ENCODE results near the gene CXCL17.

Gene CXCL17

GRCh38 chr19:42397263-42398166 is 45.2 kb downstream of the CXCL17 start:
- DNase-seq (ENCODE audit: low read depth): no peak

GRCh38 chr19:42396381-42397262 is 46.1 kb downstream of the CXCL17 start:
- peak; percentile 96 for DNase-seq (ENCODE audit: low read depth)

- DNase-seq (ENCODE audit: low read depth): no peak
Observed at GRCh38 chr19:42394751-42395150, 48.0 kb downstream of the CXCL17 start.

GRCh38 chr19:42392165-42392564 is 50.6 kb downstream of the CXCL17 start:
- DNase-seq (ENCODE audit: low read depth): no peak

GRCh38 chr19:42389899-42390298 is 52.8 kb downstream of the CXCL17 start, which contains the start of gene CNFN:
CNFN (minus strand) TSS chr19:42390297; CDS start chr19:42389037, 1,260 bp downstream.
- DNase-seq (ENCODE audit: low read depth): no peak

- DNase-seq (ENCODE audit: low read depth): no peak
Observed at GRCh38 chr19:42388851-42389489, 53.8 kb downstream of the CXCL17 start.

- peak; percentile 58 for DNase-seq (ENCODE audit: low read depth)
Observed at GRCh38 chr19:42386974-42387707, 55.6 kb downstream of the CXCL17 start.

- DNase-seq (ENCODE audit: low read depth): no peak
Observed at GRCh38 chr19:42380155-42380554, 62.6 kb downstream of the CXCL17 start.

All from stimulated activated CD8-positive, alpha-beta memory T cell treated with anti-CD3 and anti-CD28 coated beads, Interleukin-4, amount 100 ng/mL, for 24 hours (primary cell).